Gastroesophageal sphincter (tissue), 4 donors: ENCODE data around the gene NUP98. TPM values are rescaled to one million over a fixed set of nuclear protein-coding genes. Genes with fewer than 3 reads are reported as not detected.

Experiments
- ATAC-seq: fragments of 150-250 bp; one replicate; pipeline ENCODE4 v1.9.1; 2016; ENCODE audit warnings: mild to moderate bottlenecking, moderate library complexity
- H3K27ac ChIP-seq, 4 donors: fragments of 200-600 bp; sonication (generic) in 3 of 4; 1 replicate in 3 of 4; 2 replicates in 1 of 4; pipeline ENCODE4 v1.5.1; 2016 to 2019
- H3K27me3 ChIP-seq: fragments of 200-600 bp; sonication (generic); one replicate; pipeline ENCODE4 v1.5.1; 2019
- H3K36me3 ChIP-seq, 2 donors: fragments of 200-600 bp; sonication (generic); one replicate each; pipeline ENCODE4 v1.5.1; 2019; ENCODE audit warnings: control low read depth in 1 of 2
- H3K4me1 ChIP-seq, 3 donors: fragments of 200-600 bp; sonication (generic); 1 replicate in 2 of 3; 2 replicates in 1 of 3; pipeline ENCODE4 v1.5.1; 2016 to 2019; ENCODE audit warnings: control low read depth in 2 of 3
- H3K4me3 ChIP-seq, 2 donors: fragments of 200-600 bp; sonication (generic); one replicate each; pipeline ENCODE4 v1.5.1; 2019; ENCODE audit warnings: mild to moderate bottlenecking in 1 of 2, moderate library complexity in 1 of 2
- H3K9me3 ChIP-seq, 3 donors: fragments of 200-600 bp; sonication (generic); one replicate each; pipeline ENCODE4 v1.5.1; 2017 to 2019; ENCODE audit warnings: control low read depth in 2 of 3
- CTCF ChIP-seq, 4 experiments: fragments of 200-600 bp in 2 of 4; fragments of 450-650 bp in 2 of 4; sonication (generic) in 1 of 4; IDR thresholded peaks; one replicate each; pipeline ENCODE4 v1.5.1; 2017 to 2019; ENCODE audit warnings: antibody characterized with exemption in 4 of 4, mild to moderate bottlenecking in 2 of 4, moderate library complexity in 2 of 4
- EP300 ChIP-seq: sonication (generic); formaldehyde crosslinking; IDR thresholded peaks from one replicate; pipeline ENCODE4 v1.6.1; 2017; ENCODE audit warnings: antibody characterized with exemption, mild to moderate bottlenecking
- POLR2A ChIP-seq, 2 donors: fragments of 450-650 bp; IDR thresholded peaks; one replicate each; pipeline ENCODE4 v1.6.1; 2017; ENCODE audit warnings: antibody characterized with exemption in 2 of 2, mild to moderate bottlenecking in 2 of 2, moderate library complexity in 1 of 2
- POLR2AphosphoS5 ChIP-seq: sonication (generic); formaldehyde crosslinking; IDR thresholded peaks from one replicate; pipeline ENCODE4 v1.6.1; 2017; ENCODE audit warnings: antibody characterized with exemption
- WGBS, 2 donors: methylation state at CpG; one replicate each; pipeline ENCODE4 v1.1.5; 2018; ENCODE audit warnings: low coverage in 1 of 2; 5-methylcytosine and 5-hydroxymethylcytosine counted together
- total RNA-seq, 4 donors: library from RNA; depleted of rRNA; stranded (reverse); fragments of >200 nt; gene quantifications; one replicate each; pipeline ENCODE4 v1.1.0, GENCODE V29; 2016

The NUP98 gene
- total RNA-seq, 4 donors from 2014 or later = 72.1 to 141 (median 103) TPM

- no peaks in the 10 kb centered on the region for H3K4me1 ChIP-seq
- no peak overlapping the region for H3K4me3 ChIP-seq
- TF ChIP-seq POLR2AphosphoS5 (no peak), POLR2A (IDR thresholded peaks at IDR 0.05) (no peak), EP300 (no peak), CTCF (IDR thresholded peaks at IDR 0.05) (no peak)
- H3K27me3 ChIP-seq = no peaks in the 10 kb centered on the region
- H3K27ac ChIP-seq = no peak overlapping the region
- WGBS, 2 donors = 80 to 89% methylated on average over 1 of the region's 1 CpG
- H3K36me3 ChIP-seq = peaks cover 0 to 87% of the 10 kb centered on the region in 2 donors
- H3K9me3 ChIP-seq = no peaks in the 10 kb centered on the region
- no peak for ATAC-seq
Measured at GRCh38 chr11:3709977-3710376, 87.4 kb downstream of the NUP98 start.

DNA sequence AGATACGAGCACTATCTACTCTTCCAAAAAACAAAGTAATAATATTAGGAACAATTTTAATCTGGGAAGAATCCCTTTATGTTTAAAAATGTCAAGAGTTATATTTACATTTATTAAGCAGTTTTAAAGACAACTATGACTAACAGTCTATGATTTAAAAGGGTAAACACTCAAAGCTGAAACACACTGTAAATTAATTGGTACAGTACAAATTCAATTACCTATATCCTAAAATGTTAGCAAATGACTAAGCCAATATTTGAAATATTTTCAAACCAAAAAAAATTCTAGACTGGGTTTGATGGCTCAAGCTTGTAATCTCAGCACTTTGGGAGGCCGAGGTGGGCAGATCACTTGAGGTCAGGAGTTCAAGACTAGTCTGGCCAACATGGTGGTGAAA is 90.2 kb downstream of the NUP98 start:
- no peak for ATAC-seq
- Histone ChIP-seq H3K27ac (no peak overlapping the region), H3K4me3 (no peak overlapping the region), H3K9me3 (no peaks in the 10 kb centered on the region), H3K36me3 (peaks cover 0 to 87% of the 10 kb centered on the region in 2 donors), H3K4me1 (no peaks in the 10 kb centered on the region), H3K27me3 (no peaks in the 10 kb centered on the region)
- TF ChIP-seq POLR2A (IDR thresholded peaks at IDR 0.05) (no peak), POLR2AphosphoS5 (no peak), CTCF (IDR thresholded peaks at IDR 0.05) (no peak), EP300 (no peak)
- 81 to 82% methylated on average over 1 to 2 of the region's 2 CpGs for WGBS, 2 donors

- no peak overlapping the region for H3K27ac ChIP-seq
- no peaks in the 10 kb centered on the region for H3K9me3 ChIP-seq
- WGBS, 2 donors = 73 to 81% methylated on average over 2 of the region's 3 CpGs
- ATAC-seq = no peak
- TF ChIP-seq POLR2A (IDR thresholded peaks at IDR 0.05) (no peak), POLR2AphosphoS5 (no peak), CTCF (IDR thresholded peaks at IDR 0.05) (no peak), EP300 (no peak)
- H3K4me1 ChIP-seq = no peaks in the 10 kb centered on the region
- no peaks in the 10 kb centered on the region for H3K27me3 ChIP-seq
- H3K36me3 ChIP-seq = peaks cover 0 to 90% of the 10 kb centered on the region in 2 donors
- no peak overlapping the region for H3K4me3 ChIP-seq
Measured at GRCh38 chr11:3703383-3703782, 94.0 kb downstream of the NUP98 start.

DNA sequence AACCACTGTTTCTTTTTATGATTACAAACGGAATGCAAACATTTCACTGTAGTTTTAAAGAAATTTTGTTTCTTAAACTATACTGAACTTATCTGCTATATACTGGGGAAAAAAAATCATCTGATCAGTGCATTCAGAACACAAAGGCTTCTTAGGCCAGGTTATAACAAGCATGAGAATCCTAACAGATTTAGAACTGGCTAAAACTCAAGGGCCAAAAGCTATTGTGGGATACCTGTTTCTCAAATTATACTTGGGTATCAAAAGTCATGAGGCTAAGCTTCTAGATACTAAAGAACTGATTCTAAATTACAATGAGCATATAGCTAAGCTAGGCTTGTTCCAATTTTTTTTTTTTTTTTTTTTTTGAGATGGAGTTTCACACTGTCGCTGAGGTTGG is 96.4 kb downstream of the NUP98 start:
- H3K4me3 ChIP-seq = no peak overlapping the region
- no peak for ATAC-seq
- 89 to 100% methylated on average over 2 of the region's 2 CpGs for WGBS, 2 donors
- H3K27ac ChIP-seq = no peak overlapping the region
- no peak for TF ChIP-seq POLR2AphosphoS5
- no peak for TF ChIP-seq CTCF (IDR thresholded peaks at IDR 0.05)
- TF ChIP-seq POLR2A (IDR thresholded peaks at IDR 0.05) = no peak
- TF ChIP-seq EP300 = no peak
- peaks cover 0 to 98% of the 10 kb centered on the region in 2 donors for H3K36me3 ChIP-seq
- no peaks in the 10 kb centered on the region for H3K9me3 ChIP-seq
- no peaks in the 10 kb centered on the region for H3K27me3 ChIP-seq
- no peaks in the 10 kb centered on the region for H3K4me1 ChIP-seq

- no peak overlapping the region for H3K27ac ChIP-seq
- no peaks in the 10 kb centered on the region for H3K9me3 ChIP-seq
- no peaks in the 10 kb centered on the region for H3K27me3 ChIP-seq
- no peak for TF ChIP-seq CTCF (IDR thresholded peaks at IDR 0.05)
- TF ChIP-seq EP300 = no peak
- no peak for TF ChIP-seq POLR2A (IDR thresholded peaks at IDR 0.05)
- TF ChIP-seq POLR2AphosphoS5 = no peak
- no peak overlapping the region for H3K4me3 ChIP-seq
- peaks cover 0 to 98% of the 10 kb centered on the region in 2 donors for H3K36me3 ChIP-seq
- no peak for ATAC-seq
- 67 to 80% methylated on average over 2 of the region's 2 CpGs for WGBS, 2 donors
- H3K4me1 ChIP-seq = no peaks in the 10 kb centered on the region
Measured at GRCh38 chr11:3700410-3700809, 96.9 kb downstream of the NUP98 start.
